H9 (cell line): Measurements from ENCODE around the gene ZNF705A. TPM values are rescaled to one million over a fixed set of nuclear protein-coding genes. Genes with fewer than 3 reads are reported as not detected.
"Not testable (repeated sequence)": the region's sequence is repeated elsewhere in the genome, so short reads cannot be mapped to it uniquely, and the experiment has no call there.

Source experiments
- DNase-seq: peaks from one replicate; pipeline ENCODE4 v3.0.0-alpha.2; 2017
- H2AFZ ChIP-seq: one replicate; pipeline ENCODE4 v1.6.1; 2013; ENCODE audit warnings: mild to moderate bottlenecking, low read length, control low read depth, moderate library complexity
- H2AK5ac ChIP-seq: 2 replicates; pipeline ENCODE4 v1.6.1; 2013; ENCODE audit warnings: low read length, control low read depth, mixed read lengths; ENCODE audit not compliant: insufficient read length
- H2BK120ac ChIP-seq: one replicate; pipeline ENCODE4 v1.6.1; 2013; ENCODE audit warnings: low read depth, mild to moderate bottlenecking, low read length, control low read depth, inconsistent platforms; ENCODE audit not compliant: poor library complexity, severe bottlenecking
- H2BK12ac ChIP-seq: 2 replicates; pipeline ENCODE4 v1.6.1; 2013; ENCODE audit warnings: low read length, control low read depth, mixed read lengths, low read depth; ENCODE audit not compliant: insufficient read length
- H2BK15ac ChIP-seq: 2 replicates; pipeline ENCODE4 v1.6.1; 2013; ENCODE audit warnings: low read depth, low read length, control low read depth
- H2BK20ac ChIP-seq: one replicate; pipeline ENCODE4 v1.6.1; 2013; ENCODE audit warnings: low read depth, mild to moderate bottlenecking, low read length, control low read depth, inconsistent platforms; ENCODE audit not compliant: poor library complexity, severe bottlenecking
- H2BK5ac ChIP-seq: 2 replicates; pipeline ENCODE4 v1.6.1; 2013; ENCODE audit warnings: low read length, control low read depth, mixed read lengths; ENCODE audit not compliant: insufficient read length
- H3K14ac ChIP-seq: 2 replicates; pipeline ENCODE4 v1.6.1; 2013; ENCODE audit warnings: low read length, control low read depth; ENCODE audit not compliant: insufficient read depth
- H3K18ac ChIP-seq: 2 replicates; pipeline ENCODE4 v1.6.1; 2013; ENCODE audit warnings: low read depth, mild to moderate bottlenecking, mixed read lengths, low read length, control low read depth; ENCODE audit not compliant: insufficient read length
- H3K23ac ChIP-seq: 2 replicates; pipeline ENCODE4 v1.6.1; 2013; ENCODE audit warnings: low read length, control low read depth, mixed read lengths, low read depth; ENCODE audit not compliant: insufficient read length
- H3K23me2 ChIP-seq: 2 replicates; pipeline ENCODE4 v1.6.1; 2013; ENCODE audit warnings: low read depth, mild to moderate bottlenecking, mixed read lengths, low read length, control low read depth; ENCODE audit not compliant: insufficient read length, poor library complexity, severe bottlenecking
- H3K27ac ChIP-seq: 2 replicates; pipeline ENCODE4 v1.5.1; 2013; ENCODE audit warnings: low read length, control low read depth, mixed read lengths, low read depth; ENCODE audit not compliant: insufficient read length
- H3K27me3 ChIP-seq: 2 replicates; pipeline ENCODE4 v1.6.1; 2013; ENCODE audit warnings: low read length, control low read depth, inconsistent platforms; ENCODE audit not compliant: insufficient read depth
- H3K4ac ChIP-seq: 2 replicates; pipeline ENCODE4 v1.6.1; 2013; ENCODE audit warnings: low read depth, mild to moderate bottlenecking, control low read depth, inconsistent platforms, low read length, moderate library complexity
- H3K4me1 ChIP-seq: 2 replicates; pipeline ENCODE4 v1.6.1; 2013; ENCODE audit warnings: low read length, control low read depth, inconsistent platforms; ENCODE audit not compliant: insufficient read depth
- H3K4me2 ChIP-seq: 2 replicates; pipeline ENCODE4 v1.6.1; 2013; ENCODE audit warnings: low read length, control low read depth, mixed read lengths; ENCODE audit not compliant: insufficient read length, insufficient read depth
- H3K56ac ChIP-seq: 2 replicates; pipeline ENCODE4 v1.6.1; 2013; ENCODE audit warnings: low read depth, mild to moderate bottlenecking, mixed read lengths, low read length, control low read depth; ENCODE audit not compliant: insufficient read length
- H3K79me1 ChIP-seq: 2 replicates; pipeline ENCODE4 v1.6.1; 2013; ENCODE audit warnings: low read depth, mild to moderate bottlenecking, moderate library complexity, low read length, control low read depth, inconsistent platforms; ENCODE audit not compliant: insufficient read depth, poor library complexity, severe bottlenecking
- H3K79me2 ChIP-seq: 2 replicates; pipeline ENCODE4 v1.6.1; 2013; ENCODE audit warnings: low read length, control low read depth, inconsistent platforms; ENCODE audit not compliant: insufficient read depth
- H3K9ac ChIP-seq: 2 replicates; pipeline ENCODE4 v1.6.1; 2013; ENCODE audit warnings: low read length, control low read depth, mixed read lengths; ENCODE audit not compliant: insufficient read length; ENCODE audit errors: extremely low read depth
- H3K9me3 ChIP-seq: one replicate; pipeline ENCODE4 v1.6.1; 2013; ENCODE audit warnings: low read depth, low read length, inconsistent platforms; ENCODE audit not compliant: control insufficient read depth
- H3T11ph ChIP-seq: one replicate; pipeline ENCODE4 v1.6.1; 2013; ENCODE audit warnings: mild to moderate bottlenecking, low read length, control low read depth, inconsistent platforms
- H4K20me1 ChIP-seq: one replicate; pipeline ENCODE4 v1.6.1; 2013; ENCODE audit not compliant: control insufficient read depth, insufficient read length, insufficient read depth
- H4K5ac ChIP-seq: 2 replicates; pipeline ENCODE4 v1.6.1; 2013; ENCODE audit warnings: low read depth, mild to moderate bottlenecking, mixed read lengths, low read length, control low read depth; ENCODE audit not compliant: insufficient read length
- H4K8ac ChIP-seq: replicated peaks from 2 replicates; pipeline ENCODE4 v1.6.1; 2013; ENCODE audit warnings: low read length, control low read depth, mixed read lengths, low read depth; ENCODE audit not compliant: insufficient read length
- H4K91ac ChIP-seq: 2 replicates; pipeline ENCODE4 v1.6.1; 2013; ENCODE audit warnings: low read depth, mild to moderate bottlenecking, moderate library complexity, mixed read lengths, low read length, control low read depth; ENCODE audit not compliant: insufficient read length
- H3K27ac Mint-ChIP-seq, 3 experiments: 2 replicates in 2 of 3; 3 replicates in 1 of 3; pipeline ENCODE4 v1.8.0; 2020 to 2021; ENCODE audit warnings: mixed read lengths in 3 of 3, mild to moderate bottlenecking in 1 of 3, moderate library complexity in 1 of 3
- H3K27me3 Mint-ChIP-seq: 2 replicates; pipeline ENCODE4 v1.8.0; 2021; ENCODE audit warnings: low read depth, mild to moderate bottlenecking, moderate library complexity, mixed read lengths
- H3K36me3 Mint-ChIP-seq, 3 experiments: 2 replicates in 2 of 3; 3 replicates in 1 of 3; pipeline ENCODE4 v1.8.0; 2020 to 2021; ENCODE audit warnings: low read depth in 3 of 3, mixed read lengths in 3 of 3; ENCODE audit not compliant: insufficient read depth in 1 of 3
- H3K4me1 Mint-ChIP-seq, 2 experiments: 2 replicates each; pipeline ENCODE4 v1.8.0; 2020; ENCODE audit warnings: mixed read lengths in 2 of 2
- H3K4me3 Mint-ChIP-seq, 2 experiments: 2 replicates in 1 of 2; 3 replicates in 1 of 2; pipeline ENCODE4 v1.8.0; 2020 to 2021; ENCODE audit warnings: mild to moderate bottlenecking in 2 of 2, mixed read lengths in 2 of 2, moderate library complexity in 1 of 2
- H3K9me3 Mint-ChIP-seq, 2 experiments: 2 replicates in 1 of 2; 3 replicates in 1 of 2; pipeline ENCODE4 v1.8.0; 2020; ENCODE audit warnings: mild to moderate bottlenecking in 2 of 2, mixed read lengths in 2 of 2, moderate library complexity in 1 of 2
- WGBS: extraction: QIAGEN DNeasy Blood & Tissue Kit; methylation state at CpG from one replicate; pipeline ENCODE4 v1.1.7; 2013; ENCODE audit warnings: missing lambda C conversion rate, low lambda C conversion rate, mixed read lengths; ENCODE audit not compliant: insufficient read length; ENCODE audit errors: extremely low coverage; 5-methylcytosine and 5-hydroxymethylcytosine counted together
- total RNA-seq: library from RNA; stranded (reverse); gene quantifications from 2 replicates; pipeline ENCODE4 v1.2.1, GENCODE V29; 2021
- TF ChIP-seq, protein P1 (sequence below): fragments of 200-600 bp; sonication (generic); conservative IDR thresholded peaks from 3 replicates; pipeline ENCODE4 v1.8.0; 2021; ENCODE audit warnings: antibody characterized with exemption, mild to moderate bottlenecking

The ZNF705A gene
- total RNA-seq, 1 experiment from 2014 or later: not detected

DNA sequence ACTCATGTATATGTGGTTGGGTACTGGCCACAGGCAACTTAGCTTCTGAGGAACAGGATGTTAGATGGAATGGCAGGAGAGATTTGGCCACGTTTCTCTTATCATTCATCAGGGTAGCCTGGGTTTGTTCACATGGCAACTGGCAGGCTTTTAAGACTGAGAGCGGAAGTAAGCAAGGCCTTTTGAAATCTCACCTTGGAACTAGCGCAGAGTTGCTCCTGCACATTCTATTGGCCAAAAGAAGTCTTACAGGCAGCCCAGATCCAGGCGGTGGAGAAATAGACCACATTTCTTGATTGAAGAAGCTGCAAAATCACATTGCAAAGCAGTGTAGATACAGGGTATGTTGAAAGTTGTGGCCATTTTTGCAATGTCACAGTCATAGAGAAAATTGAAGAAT lies 29.7 kb upstream of the ZNF705A start:
- H3K18ac ChIP-seq: no peak overlapping the region
- H2BK15ac ChIP-seq: no peak overlapping the region
- H3K9me3 ChIP-seq: no peaks in the 10 kb centered on the region
- no peak overlapping the region for H3K14ac ChIP-seq
- Mint-ChIP-seq H3K4me1 (peaks cover 0 to 10% of the 10 kb centered on the region in 2 experiments; a peak in 1 of 4 replicates), H3K27ac (no peak overlapping the region), H3K9me3 (no peaks in the 10 kb centered on the region), H3K27me3 (0 out of 2 replicates have a peak, but pooled peaks cover 2% of the 10 kb centered on the region), H3K4me3 (no peak overlapping the region), H3K36me3 (no peaks in the 10 kb centered on the region)
- H2AFZ ChIP-seq: no peak overlapping the region
- H3K4me2 ChIP-seq: no peak overlapping the region
- no peak overlapping the region for H3T11ph ChIP-seq
- no peak overlapping the region for H3K23ac ChIP-seq
- no peaks in the 10 kb centered on the region for H4K20me1 ChIP-seq
- no peaks in the 10 kb centered on the region for H3K79me2 ChIP-seq
- H2BK5ac ChIP-seq: no peak overlapping the region
- no peak overlapping the region for H3K4ac ChIP-seq
- H3K4me1 ChIP-seq: no peaks in the 10 kb centered on the region
- H4K8ac ChIP-seq: no peak overlapping the region
- no peaks in the 10 kb centered on the region for H3K27me3 ChIP-seq
- no CpG with 5 or more reads among the region's 4 CpGs for WGBS
- no peak overlapping the region for H2BK20ac ChIP-seq
- H4K91ac ChIP-seq: no peak overlapping the region
- H2BK12ac ChIP-seq: no peak overlapping the region
- no peak for DNase-seq
- no peaks in the 10 kb centered on the region for H3K79me1 ChIP-seq
- H3K23me2 ChIP-seq: no peaks in the 10 kb centered on the region
- H2AK5ac ChIP-seq: no peak overlapping the region
- H4K5ac ChIP-seq: no peak overlapping the region
- H2BK120ac ChIP-seq: no peak overlapping the region
- TF ChIP-seq, protein P1, sequence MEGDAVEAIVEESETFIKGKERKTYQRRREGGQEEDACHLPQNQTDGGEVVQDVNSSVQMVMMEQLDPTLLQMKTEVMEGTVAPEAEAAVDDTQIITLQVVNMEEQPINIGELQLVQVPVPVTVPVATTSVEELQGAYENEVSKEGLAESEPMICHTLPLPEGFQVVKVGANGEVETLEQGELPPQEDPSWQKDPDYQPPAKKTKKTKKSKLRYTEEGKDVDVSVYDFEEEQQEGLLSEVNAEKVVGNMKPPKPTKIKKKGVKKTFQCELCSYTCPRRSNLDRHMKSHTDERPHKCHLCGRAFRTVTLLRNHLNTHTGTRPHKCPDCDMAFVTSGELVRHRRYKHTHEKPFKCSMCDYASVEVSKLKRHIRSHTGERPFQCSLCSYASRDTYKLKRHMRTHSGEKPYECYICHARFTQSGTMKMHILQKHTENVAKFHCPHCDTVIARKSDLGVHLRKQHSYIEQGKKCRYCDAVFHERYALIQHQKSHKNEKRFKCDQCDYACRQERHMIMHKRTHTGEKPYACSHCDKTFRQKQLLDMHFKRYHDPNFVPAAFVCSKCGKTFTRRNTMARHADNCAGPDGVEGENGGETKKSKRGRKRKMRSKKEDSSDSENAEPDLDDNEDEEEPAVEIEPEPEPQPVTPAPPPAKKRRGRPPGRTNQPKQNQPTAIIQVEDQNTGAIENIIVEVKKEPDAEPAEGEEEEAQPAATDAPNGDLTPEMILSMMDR: no peak
- no peak overlapping the region for H3K27ac ChIP-seq
- no peak overlapping the region for H3K9ac ChIP-seq
- H3K56ac ChIP-seq: no peak overlapping the region

DNA sequence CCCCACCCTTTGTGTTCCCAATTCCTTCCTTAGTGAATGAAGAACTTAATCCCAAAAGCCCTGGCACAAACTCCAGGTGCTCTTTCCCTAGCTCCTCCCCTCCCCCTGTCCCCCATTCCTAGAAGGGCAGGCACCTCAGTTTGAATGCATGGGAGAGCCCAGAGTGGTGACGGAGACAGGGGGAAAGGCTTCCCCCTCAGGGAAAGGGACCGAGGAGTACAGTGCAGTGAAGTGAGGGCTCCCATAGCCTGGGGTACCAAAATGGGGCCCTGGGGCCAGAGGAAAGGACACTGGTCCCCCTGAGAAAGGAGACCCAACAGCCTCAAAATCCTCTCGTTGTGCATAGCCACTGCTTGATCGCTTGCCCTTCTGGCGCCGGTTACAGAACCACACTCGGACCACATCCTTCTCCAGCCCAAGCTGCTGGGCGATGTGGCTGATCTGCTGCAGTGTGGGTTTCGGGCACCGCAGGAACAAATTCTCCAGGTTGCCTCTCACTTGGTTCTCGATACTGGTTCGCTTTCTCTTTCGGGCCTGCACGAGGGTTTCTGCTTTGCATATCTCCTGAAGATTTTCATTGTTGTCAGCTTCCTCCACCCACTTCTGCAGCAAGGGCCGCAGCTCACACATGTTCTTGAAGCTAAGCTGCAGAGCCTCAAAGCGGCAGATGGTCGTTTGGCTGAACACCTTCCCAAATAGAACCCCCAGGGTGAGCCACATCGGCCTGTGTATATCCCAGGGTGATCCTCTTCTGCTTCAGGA lies 23.0 kb upstream of the ZNF705A start:
- H3K23me2 ChIP-seq, H3K4me1 ChIP-seq, H2BK12ac ChIP-seq, H2BK5ac ChIP-seq, H3K27me3 ChIP-seq, H3K9me3 ChIP-seq, H3K27me3 Mint-ChIP-seq, H3K4me2 ChIP-seq, H3K4me1 Mint-ChIP-seq, H3K56ac ChIP-seq, H4K8ac ChIP-seq, H2BK15ac ChIP-seq, H3K9me3 Mint-ChIP-seq, H2AK5ac ChIP-seq, H3K18ac ChIP-seq, DNase-seq, H4K91ac ChIP-seq, H3K23ac ChIP-seq, H2BK120ac ChIP-seq, H3K36me3 Mint-ChIP-seq, H4K20me1 ChIP-seq, H2AFZ ChIP-seq, H3K27ac ChIP-seq, H3K4me3 Mint-ChIP-seq, H3K27ac Mint-ChIP-seq, H4K5ac ChIP-seq, H3K79me1 ChIP-seq, H3K9ac ChIP-seq, H3K4ac ChIP-seq, H2BK20ac ChIP-seq, H3K79me2 ChIP-seq, H3K14ac ChIP-seq, H3T11ph ChIP-seq: not testable (repeated sequence)
- WGBS: no CpG with 5 or more reads among the region's 18 CpGs
